SH-SY5Y (cell line): ENCODE results near the gene TATDN3.

Experiments used
- GATA2 ChIP-seq: IDR thresholded peaks from 2 replicates; pipeline ENCODE4 v1.6.1; 2011; ENCODE audit warnings: mild to moderate bottlenecking, low read depth, low read length
- GATA3 ChIP-seq: IDR thresholded peaks from 2 replicates; pipeline ENCODE4 v1.6.1; 2011; ENCODE audit warnings: low read depth, mild to moderate bottlenecking, low read length, moderate library complexity

DNA sequence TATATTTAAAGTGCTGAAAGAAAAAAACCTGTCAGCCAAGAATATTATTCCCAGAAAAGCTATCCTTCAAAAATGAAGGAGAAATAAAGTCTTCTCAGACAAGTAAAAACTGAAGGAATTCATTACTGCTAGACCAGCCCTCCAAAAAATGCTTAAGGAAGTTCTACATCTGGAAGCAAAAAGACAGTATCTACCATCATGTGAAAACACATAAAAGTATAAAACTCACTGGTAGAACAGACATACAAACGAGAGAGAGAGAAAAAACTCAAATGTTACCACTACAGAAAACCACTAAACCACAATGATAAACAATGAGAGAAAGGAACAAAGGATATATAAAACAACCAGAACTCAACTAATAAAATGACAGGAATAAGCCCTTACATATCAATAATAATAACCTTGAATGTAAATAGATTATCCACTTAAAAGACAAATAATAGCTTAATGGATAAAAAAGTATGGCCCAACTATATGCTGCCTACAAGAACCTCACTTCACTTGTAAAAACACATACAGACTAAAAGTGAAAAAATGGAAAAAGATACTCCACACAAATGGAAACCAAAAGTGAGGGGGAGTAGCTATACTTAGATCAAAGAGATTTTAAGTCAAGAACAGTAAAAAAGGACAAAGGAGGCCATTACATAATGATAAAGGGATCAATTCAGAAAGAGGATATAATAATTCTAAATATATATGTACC lies 22.1 kb upstream of the TATDN3 start:
- no peak for TF ChIP-seq GATA2
- no peak for TF ChIP-seq GATA3
